ENCODE data around the gene RAP2A. TPM values are rescaled to one million over a fixed set of nuclear protein-coding genes. Genes with fewer than 3 reads are reported as not detected.

Gene RAP2A
- total RNA-seq, 1 donor from 2014 or later: 70.9 TPM

- H3K27me3 Mint-ChIP-seq (ENCODE audit: insufficient read depth, low read depth): no peaks in the 10 kb centered on the region
- Histone ChIP-seq H3K4me1 (peaks cover 18% of the 10 kb centered on the region), H3K9me3 (ENCODE audit: low read depth) (no peaks in the 10 kb centered on the region), H3K79me2 (ENCODE audit: low read depth) (peaks cover 78% of the 10 kb centered on the region), H3K4me3 (peak overlapping the region; percentile 98), H3K27me3 (no peaks in the 10 kb centered on the region), H3K36me3 (no peaks in the 10 kb centered on the region), H4K20me1 (ENCODE audit: low read depth) (peaks cover 47% of the 10 kb centered on the region), H3K4me2 (peak overlapping the region; percentile 96), H3K27ac (no peak overlapping the region), H2AFZ (replicated peaks) (no peak overlapping the region), H3F3A (ENCODE audit: low read depth) (peaks cover 18% of the 10 kb centered on the region), H3K9ac (no peak overlapping the region)
- peak overlapping the region; percentile 96 for H3K4me3 Mint-ChIP-seq
- H3K36me3 Mint-ChIP-seq: peaks cover 4% of the 10 kb centered on the region
- no peak for DNase-seq (ENCODE audit: low spot score)
- no peaks in the 10 kb centered on the region for H3K9me3 Mint-ChIP-seq
- H3K27ac Mint-ChIP-seq: no peak overlapping the region
- H3K4me1 Mint-ChIP-seq: peaks cover 22% of the 10 kb centered on the region
- TF ChIP-seq EZH2phosphoT487 (IDR thresholded peaks at IDR 0.05): no peak
- no peak for TF ChIP-seq EZH2 (IDR thresholded peaks at IDR 0.05)
- TF ChIP-seq, protein P1, sequence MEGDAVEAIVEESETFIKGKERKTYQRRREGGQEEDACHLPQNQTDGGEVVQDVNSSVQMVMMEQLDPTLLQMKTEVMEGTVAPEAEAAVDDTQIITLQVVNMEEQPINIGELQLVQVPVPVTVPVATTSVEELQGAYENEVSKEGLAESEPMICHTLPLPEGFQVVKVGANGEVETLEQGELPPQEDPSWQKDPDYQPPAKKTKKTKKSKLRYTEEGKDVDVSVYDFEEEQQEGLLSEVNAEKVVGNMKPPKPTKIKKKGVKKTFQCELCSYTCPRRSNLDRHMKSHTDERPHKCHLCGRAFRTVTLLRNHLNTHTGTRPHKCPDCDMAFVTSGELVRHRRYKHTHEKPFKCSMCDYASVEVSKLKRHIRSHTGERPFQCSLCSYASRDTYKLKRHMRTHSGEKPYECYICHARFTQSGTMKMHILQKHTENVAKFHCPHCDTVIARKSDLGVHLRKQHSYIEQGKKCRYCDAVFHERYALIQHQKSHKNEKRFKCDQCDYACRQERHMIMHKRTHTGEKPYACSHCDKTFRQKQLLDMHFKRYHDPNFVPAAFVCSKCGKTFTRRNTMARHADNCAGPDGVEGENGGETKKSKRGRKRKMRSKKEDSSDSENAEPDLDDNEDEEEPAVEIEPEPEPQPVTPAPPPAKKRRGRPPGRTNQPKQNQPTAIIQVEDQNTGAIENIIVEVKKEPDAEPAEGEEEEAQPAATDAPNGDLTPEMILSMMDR (IDR thresholded peaks at IDR 0.05): no peak
Measured at GRCh38 chr13:97436845-97437244, 2.9 kb downstream of the RAP2A start.

DNA sequence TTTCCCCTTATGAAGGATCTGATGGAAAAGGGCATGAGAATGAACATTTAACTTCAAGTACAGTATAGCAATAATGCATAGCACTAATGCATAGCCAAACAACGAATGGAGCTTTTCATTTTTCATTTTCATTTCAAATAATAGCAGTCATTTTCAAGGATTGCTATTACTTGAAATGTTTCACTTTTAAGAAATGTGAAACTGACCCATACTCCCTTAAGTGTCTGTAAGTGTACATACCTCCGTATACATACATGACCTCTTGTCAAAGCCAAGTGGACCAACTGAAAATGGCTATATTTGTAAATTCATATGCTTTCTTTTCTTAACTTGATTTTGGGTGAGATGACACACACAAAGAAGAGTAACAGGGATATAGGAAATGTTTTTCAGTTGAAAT is 3.8 kb downstream of the RAP2A start:
- Mint-ChIP-seq H3K4me1 (peaks cover 13% of the 10 kb centered on the region), H3K27me3 (ENCODE audit: insufficient read depth, low read depth) (no peaks in the 10 kb centered on the region), H3K36me3 (peaks cover 4% of the 10 kb centered on the region), H3K27ac (no peak overlapping the region), H3K9me3 (no peaks in the 10 kb centered on the region), H3K4me3 (no peak overlapping the region)
- H3K4me3 ChIP-seq: no peak overlapping the region
- peaks cover 47% of the 10 kb centered on the region for H4K20me1 ChIP-seq (ENCODE audit: low read depth)
- H3K4me1 ChIP-seq: peaks cover 18% of the 10 kb centered on the region
- no peak for DNase-seq (ENCODE audit: low spot score)
- H3K9me3 ChIP-seq (ENCODE audit: low read depth): no peaks in the 10 kb centered on the region
- no peaks in the 10 kb centered on the region for H3K36me3 ChIP-seq
- H3K27ac ChIP-seq: no peak overlapping the region
- peaks cover 80% of the 10 kb centered on the region for H3K79me2 ChIP-seq (ENCODE audit: low read depth)
- no peaks in the 10 kb centered on the region for H3K27me3 ChIP-seq
- TF ChIP-seq EZH2 (IDR thresholded peaks at IDR 0.05) (no peak), EZH2phosphoT487 (IDR thresholded peaks at IDR 0.05) (no peak)
- TF ChIP-seq, protein P1 (IDR thresholded peaks at IDR 0.05): no peak
- no peak overlapping the region for H3K9ac ChIP-seq
- H3F3A ChIP-seq (ENCODE audit: low read depth): peaks cover 15% of the 10 kb centered on the region
- peak overlapping the region; percentile 96 for H3K4me2 ChIP-seq
- H2AFZ ChIP-seq (replicated peaks): no peak overlapping the region

- peaks cover 47% of the 10 kb centered on the region for H4K20me1 ChIP-seq (ENCODE audit: low read depth)
- Mint-ChIP-seq H3K27me3 (ENCODE audit: insufficient read depth, low read depth) (no peaks in the 10 kb centered on the region), H3K9me3 (no peaks in the 10 kb centered on the region), H3K4me1 (peaks cover 13% of the 10 kb centered on the region), H3K4me3 (no peak overlapping the region), H3K36me3 (peaks cover 7% of the 10 kb centered on the region), H3K27ac (no peak overlapping the region)
- H3K79me2 ChIP-seq (ENCODE audit: low read depth): peaks cover 93% of the 10 kb centered on the region
- H3F3A ChIP-seq (ENCODE audit: low read depth): peaks cover 10% of the 10 kb centered on the region
- no peaks in the 10 kb centered on the region for H3K27me3 ChIP-seq
- no peaks in the 10 kb centered on the region for H3K36me3 ChIP-seq
- H3K9ac ChIP-seq: no peak overlapping the region
- H3K27ac ChIP-seq: no peak overlapping the region
- TF ChIP-seq, protein P1 (IDR thresholded peaks at IDR 0.05): no peak
- TF ChIP-seq EZH2 (IDR thresholded peaks at IDR 0.05) (no peak), EZH2phosphoT487 (IDR thresholded peaks at IDR 0.05) (no peak)
- peaks cover 18% of the 10 kb centered on the region for H3K4me1 ChIP-seq
- DNase-seq (ENCODE audit: low spot score): no peak
- no peak overlapping the region for H3K4me2 ChIP-seq
- no peak overlapping the region for H3K4me3 ChIP-seq
- H2AFZ ChIP-seq (replicated peaks): no peak overlapping the region
- no peaks in the 10 kb centered on the region for H3K9me3 ChIP-seq (ENCODE audit: low read depth)
Measured at GRCh38 chr13:97438856-97439595, 5.1 kb downstream of the RAP2A start.

Data from neural progenitor cell (in vitro differentiated cells).